Measurements from ENCODE around the gene MEMO1. TPM values are rescaled to one million over a fixed set of nuclear protein-coding genes. Genes with fewer than 3 reads are reported as not detected.
"Not testable (repeated sequence)": the region's sequence is repeated elsewhere in the genome, so short reads cannot be mapped to it uniquely, and the experiment has no call there.

Gene MEMO1
- total RNA-seq, 2 experiments from 2014 or later, result 39.6 to 39.8 TPM

DNA sequence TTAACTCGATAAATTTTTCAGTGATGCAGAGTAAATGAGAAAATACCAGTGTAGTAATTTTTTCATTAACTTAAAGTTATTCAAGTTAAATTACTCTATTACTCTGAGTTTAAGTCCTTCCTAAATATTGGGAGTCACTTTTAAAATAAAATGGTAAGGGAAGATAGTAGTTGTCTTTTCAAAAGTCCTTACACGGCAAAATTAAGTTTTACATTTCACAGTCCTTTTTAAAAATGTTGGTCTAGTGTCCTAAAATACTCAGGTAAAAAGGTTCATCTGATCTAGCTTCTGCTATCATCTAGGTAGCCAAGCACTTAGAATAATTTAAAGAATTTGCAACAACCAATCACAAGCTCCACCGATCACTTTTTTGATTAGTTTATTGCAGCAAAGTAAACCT lies 146.9 kb downstream of the MEMO1 start:
- Histone ChIP-seq H3K9me3 (ENCODE audit: control insufficient read depth in 1 of 2, insufficient read depth in 1 of 2, low read length in 2 of 2) (no peaks in the 10 kb centered on the region), H3K27ac (ENCODE audit: low read depth in 1 of 2, low read length in 2 of 2) (no peak overlapping the region), H3K27me3 (ENCODE audit: control insufficient read depth in 1 of 2, insufficient read depth in 2 of 2, low read length in 2 of 2) (no peaks in the 10 kb centered on the region), H3K36me3 (ENCODE audit: insufficient read depth, low read length) (peaks cover 22% of the 10 kb centered on the region), H3K4me3 (ENCODE audit: low read length) (no peak overlapping the region), H3K4me1 (ENCODE audit: insufficient read depth, low read length) (no peaks in the 10 kb centered on the region)
- Mint-ChIP-seq H3K4me1 (ENCODE audit: low read depth) (no peaks in the 10 kb centered on the region), H3K27me3 (no peaks in the 10 kb centered on the region), H3K36me3 (ENCODE audit: low read depth) (peaks cover 23% of the 10 kb centered on the region), H3K4me3 (no peak overlapping the region), H3K27ac (no peak overlapping the region), H3K9me3 (no peaks in the 10 kb centered on the region)
- TF ChIP-seq, protein P1, sequence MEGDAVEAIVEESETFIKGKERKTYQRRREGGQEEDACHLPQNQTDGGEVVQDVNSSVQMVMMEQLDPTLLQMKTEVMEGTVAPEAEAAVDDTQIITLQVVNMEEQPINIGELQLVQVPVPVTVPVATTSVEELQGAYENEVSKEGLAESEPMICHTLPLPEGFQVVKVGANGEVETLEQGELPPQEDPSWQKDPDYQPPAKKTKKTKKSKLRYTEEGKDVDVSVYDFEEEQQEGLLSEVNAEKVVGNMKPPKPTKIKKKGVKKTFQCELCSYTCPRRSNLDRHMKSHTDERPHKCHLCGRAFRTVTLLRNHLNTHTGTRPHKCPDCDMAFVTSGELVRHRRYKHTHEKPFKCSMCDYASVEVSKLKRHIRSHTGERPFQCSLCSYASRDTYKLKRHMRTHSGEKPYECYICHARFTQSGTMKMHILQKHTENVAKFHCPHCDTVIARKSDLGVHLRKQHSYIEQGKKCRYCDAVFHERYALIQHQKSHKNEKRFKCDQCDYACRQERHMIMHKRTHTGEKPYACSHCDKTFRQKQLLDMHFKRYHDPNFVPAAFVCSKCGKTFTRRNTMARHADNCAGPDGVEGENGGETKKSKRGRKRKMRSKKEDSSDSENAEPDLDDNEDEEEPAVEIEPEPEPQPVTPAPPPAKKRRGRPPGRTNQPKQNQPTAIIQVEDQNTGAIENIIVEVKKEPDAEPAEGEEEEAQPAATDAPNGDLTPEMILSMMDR (IDR thresholded peaks at IDR 0.05), result no peak
- ATAC-seq (ENCODE audit: poor library complexity), result no peak
- ChIA-PET CTCF (interaction anchor here (1.1 kb wide), 1 partner anchor 115 kb away, joined by 3 read pairs; no protein-coding TSS in a partner anchor), POLR2A (no interaction called here)
- intact Hi-C loops (cut with DNase I, micrococcal nuclease), result no loop called here
- DNase-seq, result no peak

DNA sequence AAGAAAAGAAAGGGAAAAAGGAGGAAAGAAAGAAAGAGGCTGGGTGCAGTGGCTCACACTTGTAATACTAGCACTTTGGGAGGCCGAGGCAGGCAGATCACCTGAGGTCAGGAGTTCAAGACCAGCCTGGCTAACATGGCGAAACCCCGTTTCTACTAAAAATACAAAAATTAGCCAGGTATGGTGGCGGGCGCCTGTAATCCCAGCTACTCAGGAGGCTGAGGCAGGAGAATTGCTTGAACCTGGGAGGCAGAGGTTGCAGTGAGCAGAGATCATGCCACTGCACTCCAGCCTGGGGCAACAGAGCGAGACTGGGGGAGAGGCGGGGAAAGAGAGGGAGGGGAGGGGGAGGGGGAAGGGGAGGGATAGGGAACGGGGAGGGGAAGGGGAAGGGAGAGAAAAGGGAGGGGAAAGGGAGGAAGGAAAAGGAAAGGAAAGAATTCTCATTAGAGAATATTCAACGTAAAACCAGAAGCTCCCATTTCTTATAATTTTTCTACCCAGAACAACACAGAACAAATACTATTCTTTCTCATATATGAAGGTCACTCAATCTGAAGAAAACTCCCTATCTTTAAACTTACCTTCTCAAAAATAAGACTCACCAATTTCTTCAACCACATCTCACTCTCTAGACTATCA lies 147.7 kb downstream of the MEMO1 start:
- not testable (repeated sequence) for H3K27me3 Mint-ChIP-seq

DNA sequence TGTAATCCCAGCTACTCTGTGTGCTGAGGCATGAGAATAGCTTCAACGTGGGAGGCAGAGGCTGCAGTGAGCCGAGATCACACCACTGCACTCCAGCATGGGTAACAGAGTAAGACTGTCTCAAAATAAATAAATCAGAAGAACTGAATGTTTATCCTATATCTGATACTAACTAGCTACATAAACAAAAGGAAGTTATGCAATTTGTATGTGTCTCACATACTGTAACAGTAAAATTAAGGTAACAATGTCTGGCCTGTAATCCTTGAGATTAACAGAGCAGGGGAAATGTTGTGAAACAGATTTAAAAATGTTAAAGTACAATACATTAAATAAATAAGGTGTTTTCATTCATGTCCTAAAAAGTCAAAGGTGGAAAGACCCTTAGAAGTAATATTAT lies 150.8 kb downstream of the MEMO1 start:
- no peaks in the 10 kb centered on the region for H3K4me1 ChIP-seq (ENCODE audit: insufficient read depth, low read length)
- intact Hi-C loops (cut with DNase I, micrococcal nuclease), result no loop called here
- H3K9me3 ChIP-seq (ENCODE audit: control insufficient read depth in 1 of 2, insufficient read depth in 1 of 2, low read length in 2 of 2), result no peaks in the 10 kb centered on the region
- Mint-ChIP-seq H3K4me1 (ENCODE audit: low read depth) (no peaks in the 10 kb centered on the region), H3K27me3 (no peaks in the 10 kb centered on the region), H3K36me3 (ENCODE audit: low read depth) (peaks cover 9% of the 10 kb centered on the region), H3K9me3 (no peaks in the 10 kb centered on the region), H3K27ac (no peak overlapping the region), H3K4me3 (no peak overlapping the region)
- TF ChIP-seq, protein P1 (IDR thresholded peaks at IDR 0.05), result no peak
- ChIA-PET CTCF (no interaction called here), POLR2A (no interaction called here)
- no peak overlapping the region for H3K27ac ChIP-seq (ENCODE audit: low read depth in 1 of 2, low read length in 2 of 2)
- DNase-seq (no peak), ATAC-seq (ENCODE audit: poor library complexity) (no peak)
- H3K27me3 ChIP-seq (ENCODE audit: control insufficient read depth in 1 of 2, insufficient read depth in 2 of 2, low read length in 2 of 2), result no peaks in the 10 kb centered on the region
- no peak overlapping the region for H3K4me3 ChIP-seq (ENCODE audit: low read length)
- H3K36me3 ChIP-seq (ENCODE audit: insufficient read depth, low read length), result peaks cover 8% of the 10 kb centered on the region

More for the DNA sequence above, 147.7 kb downstream of the MEMO1 start:
- peaks cover 18% of the 10 kb centered on the region for H3K36me3 ChIP-seq (ENCODE audit: insufficient read depth, low read length)
- H3K4me1 Mint-ChIP-seq (ENCODE audit: low read depth); H3K4me3 Mint-ChIP-seq; H3K4me1 ChIP-seq (ENCODE audit: insufficient read depth, low read length); H3K9me3 ChIP-seq (ENCODE audit: control insufficient read depth in 1 of 2, insufficient read depth in 1 of 2, low read length in 2 of 2); POLR2A ChIA-PET; intact Hi-C loops (cut with DNase I, micrococcal nuclease); H3K27me3 ChIP-seq (ENCODE audit: control insufficient read depth in 1 of 2, insufficient read depth in 2 of 2, low read length in 2 of 2); H3K27ac ChIP-seq (ENCODE audit: low read depth in 1 of 2, low read length in 2 of 2); ATAC-seq (ENCODE audit: poor library complexity); H3K27ac Mint-ChIP-seq; DNase-seq; H3K4me3 ChIP-seq (ENCODE audit: low read length); H3K9me3 Mint-ChIP-seq: not testable (repeated sequence)
- CTCF ChIA-PET, result interaction anchor here (1.1 kb wide), 1 partner anchor 115 kb away, joined by 3 read pairs; no protein-coding TSS in a partner anchor
- peaks cover 22% of the 10 kb centered on the region for H3K36me3 Mint-ChIP-seq (ENCODE audit: low read depth)

DNA sequence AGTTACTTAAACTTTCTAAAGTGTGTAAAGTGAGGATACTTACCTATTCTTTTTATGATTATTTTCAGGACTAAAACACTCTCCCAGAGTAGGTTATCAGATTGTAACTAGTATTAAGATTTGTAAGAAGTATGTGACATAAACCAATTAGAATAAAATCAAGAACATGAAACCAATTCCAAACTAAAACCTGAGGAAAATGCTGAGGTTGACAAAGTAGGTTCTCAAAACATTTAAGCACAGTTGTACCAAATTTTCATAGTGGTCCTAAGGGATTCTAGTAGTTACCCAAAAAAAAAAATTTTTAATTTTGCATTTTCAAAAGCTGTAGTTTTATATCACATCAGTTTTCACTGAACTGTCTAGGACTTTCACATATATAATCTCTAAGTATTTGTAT lies 157.3 kb downstream of the MEMO1 start:
- TF ChIP-seq, protein P1 (IDR thresholded peaks at IDR 0.05), result no peak
- intact Hi-C loops (cut with DNase I, micrococcal nuclease), result no loop called here
- ATAC-seq (ENCODE audit: poor library complexity) (no peak), DNase-seq (no peak)
- Mint-ChIP-seq H3K27me3 (no peaks in the 10 kb centered on the region), H3K27ac (no peak overlapping the region), H3K9me3 (no peaks in the 10 kb centered on the region), H3K36me3 (ENCODE audit: low read depth) (peaks cover 3% of the 10 kb centered on the region), H3K4me3 (no peak overlapping the region), H3K4me1 (ENCODE audit: low read depth) (no peaks in the 10 kb centered on the region)
- POLR2A ChIA-PET, result no interaction called here
- Histone ChIP-seq H3K27me3 (ENCODE audit: control insufficient read depth in 1 of 2, insufficient read depth in 2 of 2, low read length in 2 of 2) (no peaks in the 10 kb centered on the region), H3K4me3 (ENCODE audit: low read length) (no peak overlapping the region), H3K9me3 (ENCODE audit: control insufficient read depth in 1 of 2, insufficient read depth in 1 of 2, low read length in 2 of 2) (no peaks in the 10 kb centered on the region), H3K36me3 (ENCODE audit: insufficient read depth, low read length) (no peaks in the 10 kb centered on the region), H3K4me1 (ENCODE audit: insufficient read depth, low read length) (no peaks in the 10 kb centered on the region), H3K27ac (ENCODE audit: low read depth in 1 of 2, low read length in 2 of 2) (no peak overlapping the region)
- CTCF ChIA-PET, result interaction anchor here (1.3 kb wide), 1 partner anchor 12 kb away, joined by 5 read pairs; no protein-coding TSS in a partner anchor

DNA sequence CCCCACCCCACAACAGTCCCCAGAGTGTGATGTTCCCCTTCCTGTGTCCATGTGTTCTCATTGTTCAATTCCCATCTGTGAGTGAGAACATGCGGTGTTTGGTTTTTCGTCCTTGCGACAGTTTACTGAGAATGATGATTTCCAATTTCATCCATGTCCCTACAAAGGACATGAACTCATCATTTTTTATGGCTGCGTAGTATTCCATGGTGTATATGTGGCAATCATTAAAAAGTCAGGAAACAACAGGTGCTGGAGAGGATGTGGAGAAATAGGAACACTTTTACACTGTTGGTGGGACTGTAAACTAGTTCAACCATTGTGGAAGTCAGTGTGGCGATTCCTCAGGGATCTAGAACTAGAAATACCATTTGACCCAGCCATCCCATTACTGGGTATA lies 168.7 kb downstream of the MEMO1 start:
- CTCF ChIA-PET; intact Hi-C loops (cut with DNase I, micrococcal nuclease); H3K9me3 ChIP-seq (ENCODE audit: control insufficient read depth in 1 of 2, insufficient read depth in 1 of 2, low read length in 2 of 2); H3K4me1 ChIP-seq (ENCODE audit: insufficient read depth, low read length); H3K27ac ChIP-seq (ENCODE audit: low read depth in 1 of 2, low read length in 2 of 2); H3K27me3 ChIP-seq (ENCODE audit: control insufficient read depth in 1 of 2, insufficient read depth in 2 of 2, low read length in 2 of 2); H3K4me1 Mint-ChIP-seq (ENCODE audit: low read depth); ATAC-seq (ENCODE audit: poor library complexity); H3K27ac Mint-ChIP-seq; H3K36me3 Mint-ChIP-seq (ENCODE audit: low read depth); H3K4me3 ChIP-seq (ENCODE audit: low read length); DNase-seq; H3K4me3 Mint-ChIP-seq; POLR2A ChIA-PET; H3K27me3 Mint-ChIP-seq; H3K9me3 Mint-ChIP-seq; H3K36me3 ChIP-seq (ENCODE audit: insufficient read depth, low read length): not testable (repeated sequence)
